Gastrocnemius medialis (tissue), 4 donors: Measurements from ENCODE around the gene NTNG2.

Source experiments
- CTCF ChIP-seq, 5 experiments: fragments of 450-650 bp in 3 of 5; fragments of 200-600 bp in 2 of 5; sonication (generic) in 2 of 5; IDR thresholded peaks in 4 of 5; conservative IDR thresholded peaks in 1 of 5; 1 replicate in 4 of 5; 2 replicates in 1 of 5; pipeline ENCODE4 v1.5.1; 2016 to 2019; ENCODE audit warnings: antibody characterized with exemption in 5 of 5, mild to moderate bottlenecking in 3 of 5, moderate library complexity in 3 of 5
- POLR2A ChIP-seq, 2 donors: fragments of 450-650 bp; IDR thresholded peaks; one replicate each; pipeline ENCODE4 v1.6.1; 2017; ENCODE audit warnings: antibody characterized with exemption in 2 of 2, mild to moderate bottlenecking in 2 of 2, moderate library complexity in 2 of 2

GRCh38 chr9:132237481-132237880 is 75.6 kb downstream of the NTNG2 start:
- TF ChIP-seq CTCF (IDR thresholded peaks at IDR 0.05 in 4 of 5, conservative IDR thresholded peaks at IDR 0.05 in 1 of 5): no peak
- TF ChIP-seq POLR2A (IDR thresholded peaks at IDR 0.05): no peak
